Limb (tissue), 2 donors: Measurements from ENCODE around the gene TBX22.
"Not testable (repeated sequence)": the region's sequence is repeated elsewhere in the genome, so short reads cannot be mapped to it uniquely, and the experiment has no call there.

Experiments
- DNase-seq, 2 donors: peaks; one replicate each; pipeline ENCODE4 v3.0.0-alpha.2; 2016; ENCODE audit errors: extremely low spot score in 2 of 2

The TBX22 gene, protein sequence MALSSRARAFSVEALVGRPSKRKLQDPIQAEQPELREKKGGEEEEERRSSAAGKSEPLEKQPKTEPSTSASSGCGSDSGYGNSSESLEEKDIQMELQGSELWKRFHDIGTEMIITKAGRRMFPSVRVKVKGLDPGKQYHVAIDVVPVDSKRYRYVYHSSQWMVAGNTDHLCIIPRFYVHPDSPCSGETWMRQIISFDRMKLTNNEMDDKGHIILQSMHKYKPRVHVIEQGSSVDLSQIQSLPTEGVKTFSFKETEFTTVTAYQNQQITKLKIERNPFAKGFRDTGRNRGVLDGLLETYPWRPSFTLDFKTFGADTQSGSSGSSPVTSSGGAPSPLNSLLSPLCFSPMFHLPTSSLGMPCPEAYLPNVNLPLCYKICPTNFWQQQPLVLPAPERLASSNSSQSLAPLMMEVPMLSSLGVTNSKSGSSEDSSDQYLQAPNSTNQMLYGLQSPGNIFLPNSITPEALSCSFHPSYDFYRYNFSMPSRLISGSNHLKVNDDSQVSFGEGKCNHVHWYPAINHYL

DNA sequence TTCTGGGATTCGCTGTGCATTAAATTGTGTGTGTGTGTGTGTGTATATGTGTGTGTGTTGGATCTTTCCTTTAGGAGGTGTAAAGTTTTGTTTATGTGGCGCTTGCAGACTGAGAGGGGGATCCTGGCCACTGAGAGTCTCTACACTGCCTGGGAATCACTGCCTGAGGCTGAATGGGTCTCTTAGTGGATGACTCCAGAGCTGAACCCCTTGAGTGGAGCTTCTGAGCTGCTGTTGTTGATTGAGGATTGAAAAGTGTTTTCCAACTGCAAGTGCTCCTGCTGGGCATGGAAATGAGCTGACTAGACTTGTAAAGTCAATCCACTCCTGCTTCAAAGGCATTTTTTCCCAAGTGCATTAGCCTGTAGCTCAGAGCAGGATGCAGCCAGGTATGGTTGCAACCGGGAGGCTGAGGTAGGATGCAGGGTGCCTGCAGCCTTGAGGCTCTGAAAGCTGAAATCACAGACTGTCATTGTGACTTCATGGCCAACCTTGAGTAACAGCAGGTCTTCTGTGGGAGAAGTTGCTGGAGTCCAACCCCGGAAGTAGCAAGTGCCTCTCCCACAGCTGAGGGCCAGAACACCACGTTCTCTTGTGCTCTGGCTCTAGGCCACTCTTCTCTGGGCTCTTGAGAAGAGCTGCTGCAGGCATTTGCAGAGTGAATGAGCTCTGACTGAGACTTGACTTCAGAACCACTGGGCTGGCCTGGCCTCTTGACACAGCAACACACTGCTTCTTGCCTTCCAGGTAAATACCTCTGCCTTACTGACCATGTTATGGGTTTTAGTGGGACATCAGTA, at the start of gene TBX22:
TBX22 (plus strand) TSS at position 613 of the 800 bp plus-strand sequence. CDS start 7,517 bp downstream, outside the sequence.
- no peak for DNase-seq

DNA sequence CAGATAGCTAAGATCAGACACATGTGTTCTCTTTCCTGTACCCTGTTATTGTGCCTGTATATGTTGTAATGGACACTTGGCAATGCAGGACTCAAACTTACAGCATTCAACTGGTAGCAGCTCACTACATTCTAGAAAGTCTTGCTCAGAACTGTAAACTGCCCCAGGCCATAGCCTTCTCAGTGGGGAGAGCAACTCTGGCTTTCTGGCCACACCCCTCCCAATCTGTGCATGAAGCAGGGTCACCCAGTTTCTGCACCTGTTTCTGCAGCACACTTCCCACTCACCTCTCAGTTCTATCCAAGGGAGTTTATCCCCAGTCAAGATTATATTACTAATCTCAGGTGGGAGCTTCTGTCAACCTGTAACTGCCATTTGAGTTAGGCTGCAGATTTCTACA, 38.9 kb upstream of the TBX22 start:
- no peak for DNase-seq

DNA sequence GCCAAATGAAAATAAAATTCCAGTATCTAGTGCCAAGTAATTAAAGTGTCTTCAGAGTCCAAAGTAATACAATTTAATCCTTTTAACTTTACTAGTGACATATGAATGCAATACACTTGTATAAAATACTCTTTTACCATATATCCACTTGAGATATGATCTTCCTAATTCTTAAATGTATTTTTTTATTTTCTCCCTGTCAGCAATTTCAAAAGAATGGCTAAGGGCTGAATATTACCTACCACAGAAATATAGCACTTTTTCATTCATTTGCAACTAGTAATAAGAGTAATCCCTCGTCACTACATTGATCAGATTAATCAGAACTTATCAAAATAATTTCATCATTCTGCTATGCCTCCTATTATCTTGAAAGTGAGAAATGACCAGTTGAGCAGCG, 10.1 kb upstream of the TBX22 start:
- no peak for DNase-seq

DNA sequence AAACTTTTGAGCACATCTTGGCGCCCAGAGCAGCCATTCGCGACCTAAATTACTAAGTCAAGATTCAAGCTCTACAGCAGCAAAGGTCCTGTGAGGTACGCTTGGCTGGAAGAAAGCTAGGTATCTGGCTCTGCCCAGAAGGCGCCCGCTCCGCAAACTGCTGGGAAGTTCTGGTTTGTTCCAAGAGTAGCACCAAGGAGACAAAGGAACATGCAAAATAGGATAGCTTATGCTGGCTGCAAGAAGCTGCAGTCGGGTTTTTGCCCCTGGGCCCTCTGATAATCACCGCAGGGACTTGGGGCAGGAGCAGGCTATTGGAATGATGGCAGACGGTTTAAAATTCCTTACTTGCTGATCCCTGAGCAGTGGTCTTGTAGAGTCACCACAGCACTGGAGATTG, 3.0 kb upstream of the TBX22 start:
- DNase-seq: no peak

DNA sequence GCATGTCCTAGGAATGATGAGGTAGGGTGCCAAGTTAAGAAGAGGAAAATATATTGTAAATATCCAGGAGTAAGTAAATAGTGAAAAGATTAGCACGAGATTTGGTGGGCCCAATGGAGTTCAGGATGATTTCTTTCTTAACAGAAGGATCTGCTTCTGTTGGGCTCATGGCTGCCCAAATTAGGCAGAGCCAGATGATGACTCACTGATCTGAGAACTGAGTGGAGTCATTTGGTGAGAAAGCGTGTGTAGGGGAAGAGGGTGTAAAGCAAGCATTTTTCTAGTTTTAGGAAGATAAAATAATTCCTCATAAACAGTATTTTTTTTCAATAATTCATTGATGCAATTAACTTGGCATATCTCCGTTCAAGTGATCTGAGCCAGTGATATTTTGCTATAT, 1.6 kb downstream of the TBX22 start:
- DNase-seq: no peak

DNA sequence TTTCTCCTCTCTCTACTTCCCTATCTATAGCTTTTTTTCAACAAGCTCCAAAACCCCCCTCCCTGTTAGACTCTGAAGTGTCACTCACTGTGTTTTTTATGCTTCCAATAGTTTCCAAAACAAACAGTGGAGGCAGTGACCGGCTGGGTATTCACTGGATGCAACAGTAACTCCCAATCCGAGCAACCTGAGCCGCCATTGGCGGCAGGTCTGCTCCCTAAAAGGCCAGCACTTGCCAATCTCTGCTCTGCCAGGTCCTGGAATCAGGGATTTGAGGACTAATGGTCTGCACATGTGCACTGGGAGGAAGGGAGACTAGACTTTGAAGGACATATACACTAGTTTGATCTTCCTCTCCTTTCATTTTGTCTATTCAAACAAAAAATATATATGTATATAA, 7.1 kb downstream of the TBX22 start:
- DNase-seq: no peak

DNA sequence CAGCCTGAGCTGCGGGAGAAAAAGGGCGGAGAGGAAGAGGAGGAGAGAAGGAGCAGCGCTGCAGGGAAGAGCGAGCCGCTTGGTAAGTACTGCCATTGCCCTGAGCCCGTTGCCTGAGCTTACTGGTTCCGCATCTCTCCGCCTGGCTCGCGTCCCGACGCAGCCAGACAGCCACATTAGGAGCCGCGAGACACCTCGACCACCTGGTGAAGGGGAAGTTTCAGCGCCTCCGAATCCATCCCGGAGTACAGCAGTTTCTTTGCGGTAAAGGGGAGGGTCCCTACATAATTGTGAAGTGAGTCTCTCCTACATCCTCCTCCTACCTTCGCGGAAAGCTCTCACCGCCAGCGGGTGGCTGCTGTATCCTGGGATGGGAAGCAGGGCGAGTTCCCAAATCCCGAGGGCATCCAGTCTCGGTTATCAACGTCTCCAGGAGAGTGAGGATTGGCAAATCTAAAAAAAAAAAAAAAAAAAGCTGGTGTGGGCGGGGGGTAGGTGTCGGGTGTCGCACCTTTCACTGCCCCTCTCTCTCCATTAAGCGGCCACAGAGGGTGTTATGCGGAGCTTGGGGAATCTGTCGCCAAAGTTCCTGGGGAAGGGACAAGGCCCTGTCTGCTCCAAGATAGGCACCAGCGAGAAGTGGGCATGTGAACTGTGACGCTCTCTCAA, 7.9 kb downstream of the TBX22 start:
- DNase-seq: peak; percentile 5 to 36

DNA sequence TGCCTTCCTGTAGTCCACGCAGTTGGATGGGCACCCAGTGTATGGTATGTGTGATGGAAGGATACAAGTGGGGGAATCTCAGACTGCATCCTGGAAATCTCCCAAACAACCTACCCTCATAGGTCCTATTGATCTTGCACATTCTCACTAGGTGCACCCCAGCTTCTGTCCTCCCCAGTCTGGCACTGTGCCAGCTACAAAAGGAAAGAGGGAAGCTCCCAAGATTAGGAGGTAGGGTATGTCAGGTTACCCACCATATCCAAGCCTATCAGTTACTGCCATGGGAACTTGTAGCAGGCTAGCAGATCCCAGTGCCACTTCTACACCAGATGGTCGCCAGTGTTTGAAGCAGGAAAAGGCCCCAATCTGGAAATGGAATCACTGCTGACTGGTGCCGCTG, 11.6 kb downstream of the TBX22 start:
- DNase-seq: no peak

DNA sequence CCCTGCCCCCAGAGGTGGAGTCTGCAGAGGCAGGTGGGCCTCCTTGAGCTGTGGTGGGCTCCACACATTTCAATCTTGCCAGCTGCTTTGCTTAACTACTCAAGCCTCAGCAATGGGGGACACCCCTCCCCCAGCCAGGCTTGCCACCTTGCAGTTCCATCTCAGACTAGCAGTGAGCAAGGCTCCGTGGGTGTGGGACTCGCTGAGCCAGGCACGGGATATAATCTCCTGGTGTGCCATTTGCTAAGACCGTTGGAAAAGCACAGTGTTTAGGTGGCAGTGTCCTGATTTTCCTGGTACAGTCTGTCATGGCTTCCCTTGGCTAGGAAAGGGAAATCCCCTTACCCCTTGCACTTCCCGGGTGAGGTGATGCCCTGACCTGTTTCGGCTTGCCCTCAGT, 51.6 kb downstream of the TBX22 start:
- DNase-seq: not testable (repeated sequence)

DNA sequence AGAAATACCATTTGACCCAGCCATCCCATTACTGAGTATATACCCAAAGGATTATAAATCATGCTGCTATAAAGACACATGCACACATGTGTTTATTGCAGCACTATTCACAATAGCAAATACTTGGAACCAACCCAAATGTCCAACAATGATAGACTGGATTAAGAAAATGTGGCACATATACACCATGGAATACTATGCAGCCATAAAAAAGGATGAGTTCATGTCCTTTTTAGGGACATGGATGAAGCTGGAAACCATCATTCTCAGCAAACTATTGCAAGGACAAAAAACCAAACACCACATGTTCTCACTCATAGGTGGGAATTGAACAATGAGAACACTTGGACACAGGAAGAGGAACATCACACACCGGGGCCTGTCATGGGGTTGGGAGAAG, 61.1 kb downstream of the TBX22 start:
- not testable (repeated sequence) for DNase-seq
